H54 (cell line): Measurements from ENCODE around the gene MMP3.

Source experiments
- DNase-seq: peaks from one replicate; pipeline ENCODE4 v3.0.0; 2011; ENCODE audit warnings: low spot score, mixed read lengths; ENCODE audit not compliant: insufficient read length
- FAIRE-seq: peaks from 3 replicates; lab custom pipeline; 2011; peaks lifted over from hg19 to GRCh38; lab: Jason Lieb, UNC
- POLR2A ChIP-seq: IDR thresholded peaks from 2 replicates; pipeline ENCODE4 v1.6.1; 2011; ENCODE audit warnings: low read depth, mild to moderate bottlenecking, low read length

Gene MMP3

DNA sequence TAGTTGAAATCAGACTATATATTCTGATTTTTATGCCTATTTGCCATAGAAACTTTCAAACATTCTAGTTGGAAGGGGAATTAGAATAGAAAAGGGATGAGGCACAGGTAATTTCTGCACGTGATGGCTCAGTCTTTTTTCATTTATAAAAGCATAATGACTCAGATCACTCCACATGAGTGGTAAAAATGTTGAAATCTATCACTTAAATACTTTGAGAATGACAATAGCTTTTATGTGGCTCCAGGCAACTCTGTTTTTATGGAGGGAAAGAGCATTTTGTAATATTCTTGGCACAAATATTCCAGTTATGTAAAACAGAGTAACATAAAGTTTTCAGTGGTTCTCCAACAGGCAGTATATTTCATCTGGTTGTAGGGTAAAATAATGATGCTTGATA is 5.9 kb upstream of the MMP3 start:
- no peak for FAIRE-seq
- no peak for TF ChIP-seq POLR2A
- DNase-seq = no peak

DNA sequence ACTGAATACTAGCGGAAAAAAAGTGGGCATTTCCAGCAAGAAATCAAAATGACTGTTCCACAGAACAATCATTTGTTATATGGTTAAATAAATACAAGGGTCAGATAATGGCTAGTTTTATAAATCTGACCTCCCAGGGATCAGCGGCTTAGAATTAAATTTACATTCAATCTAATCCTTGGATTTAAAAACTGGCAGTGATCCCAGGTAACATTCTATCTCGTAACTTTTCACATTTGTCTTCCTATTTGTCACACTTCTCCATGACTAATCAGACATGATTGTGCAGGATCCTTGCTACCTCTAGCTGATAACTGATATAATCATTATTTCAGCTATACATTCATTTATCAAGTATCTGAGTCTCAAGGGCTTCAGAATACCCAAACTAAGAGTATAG is 2.9 kb upstream of the MMP3 start:
- FAIRE-seq (no peak), DNase-seq (no peak)
- no peak for TF ChIP-seq POLR2A

DNA sequence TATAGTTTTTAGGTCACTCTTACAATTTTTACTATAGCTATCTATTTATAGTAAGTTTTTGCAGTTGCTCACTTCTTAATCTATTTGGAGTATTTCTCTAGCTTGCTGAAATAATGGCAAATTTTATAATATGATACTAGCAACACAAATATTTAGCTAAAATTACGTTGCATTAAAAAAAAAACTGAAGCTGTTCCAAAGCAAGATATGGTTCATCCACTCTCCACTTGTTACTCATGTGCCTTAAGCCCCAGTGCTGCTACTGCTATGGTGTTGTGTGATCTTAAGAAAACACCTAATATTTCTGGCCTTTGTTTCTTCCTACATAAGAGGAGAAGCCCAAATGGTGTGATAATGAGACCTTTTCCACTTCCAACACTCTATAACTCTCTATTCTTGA is 479 bp downstream of the MMP3 start:
- TF ChIP-seq POLR2A = no peak
- FAIRE-seq = no peak
- no peak for DNase-seq

DNA sequence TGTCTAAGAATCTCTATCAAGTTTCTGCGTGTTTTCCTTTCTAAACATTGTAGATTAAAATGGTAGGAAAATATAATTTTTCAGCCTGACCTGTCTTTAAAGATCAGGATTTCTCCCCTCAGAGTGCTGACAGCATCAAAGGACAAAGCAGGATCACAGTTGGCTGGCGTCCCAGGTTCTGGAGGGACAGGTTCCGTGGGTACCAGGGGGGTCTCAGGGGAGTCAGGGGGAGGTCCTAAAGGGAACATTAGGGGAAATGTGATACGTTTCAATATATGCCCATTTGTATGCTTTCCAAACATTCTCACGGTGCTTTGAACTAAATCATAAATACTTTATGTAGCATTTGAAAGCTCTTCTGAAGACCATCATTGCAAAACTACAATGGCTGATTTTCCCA is 3.4 kb downstream of the MMP3 start:
- DNase-seq = no peak
- TF ChIP-seq POLR2A = no peak
- FAIRE-seq = no peak

DNA sequence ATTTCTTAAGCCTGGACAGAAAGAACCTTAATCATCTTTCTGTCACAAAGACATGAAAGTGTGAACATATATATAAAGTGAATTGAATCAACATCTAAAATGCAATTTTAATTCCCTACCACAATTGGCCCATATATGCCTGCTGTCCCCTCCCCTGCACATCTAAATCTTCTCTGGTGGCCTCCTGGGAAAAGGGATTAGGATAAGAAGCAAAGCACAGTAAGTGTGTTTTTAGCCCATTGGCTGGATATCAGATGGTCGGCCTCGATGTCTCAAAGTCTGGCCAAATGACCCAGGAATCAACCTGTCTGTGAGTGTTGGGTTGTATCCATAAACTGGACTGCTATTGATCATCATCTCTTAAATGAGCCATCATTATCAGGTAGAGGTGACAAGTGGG is 5.8 kb downstream of the MMP3 start:
- no peak for TF ChIP-seq POLR2A
- no peak for DNase-seq
- FAIRE-seq = no peak

DNA sequence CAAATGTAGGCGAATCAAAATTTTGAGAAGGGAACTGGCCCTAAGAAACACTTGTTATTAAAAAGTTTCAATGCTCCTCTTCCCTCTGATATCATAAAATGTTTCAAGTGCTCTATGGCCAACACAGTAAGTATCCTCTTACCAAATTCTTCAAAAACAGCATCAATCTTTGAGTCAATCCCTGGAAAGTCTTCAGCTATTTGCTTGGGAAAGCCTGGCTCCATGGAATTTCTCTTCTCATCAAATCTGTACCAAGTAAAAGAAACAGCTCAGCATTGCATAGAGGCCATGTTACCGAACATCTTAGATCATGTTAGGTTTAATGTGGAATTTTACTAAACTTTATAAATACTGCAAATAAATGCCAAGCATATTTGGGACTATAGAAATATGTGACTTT is 6.3 kb downstream of the MMP3 start:
- no peak for FAIRE-seq
- TF ChIP-seq POLR2A = no peak
- no peak for DNase-seq

DNA sequence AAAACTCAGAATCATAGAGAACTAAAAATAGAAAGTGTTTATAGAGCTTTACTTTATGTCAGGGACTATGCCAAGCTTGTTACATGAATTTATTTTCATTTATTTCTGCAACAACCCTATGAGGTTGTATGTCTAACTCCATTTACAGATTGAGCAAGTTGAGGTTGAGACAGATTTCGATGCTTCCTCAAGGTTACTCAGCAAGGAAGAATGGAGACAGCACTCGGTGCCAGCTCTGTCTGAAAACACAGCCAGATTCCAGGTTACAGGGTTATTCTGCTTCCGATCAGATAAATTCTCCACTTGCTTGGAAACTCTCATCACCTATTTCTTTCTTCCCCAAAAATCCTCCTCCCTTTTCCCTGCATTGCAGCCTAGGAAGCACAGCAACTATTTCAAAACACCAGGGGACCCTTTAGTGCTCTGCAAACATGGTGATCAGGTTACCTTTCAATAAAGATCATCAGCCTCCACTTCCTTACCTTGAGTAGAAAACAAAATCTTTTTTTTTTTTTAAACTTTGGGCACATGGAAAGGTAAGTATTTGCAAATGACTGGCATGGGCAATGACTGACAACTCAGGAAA is 7.0 kb downstream of the MMP3 start:
- FAIRE-seq = no peak
- no peak for TF ChIP-seq POLR2A

DNA sequence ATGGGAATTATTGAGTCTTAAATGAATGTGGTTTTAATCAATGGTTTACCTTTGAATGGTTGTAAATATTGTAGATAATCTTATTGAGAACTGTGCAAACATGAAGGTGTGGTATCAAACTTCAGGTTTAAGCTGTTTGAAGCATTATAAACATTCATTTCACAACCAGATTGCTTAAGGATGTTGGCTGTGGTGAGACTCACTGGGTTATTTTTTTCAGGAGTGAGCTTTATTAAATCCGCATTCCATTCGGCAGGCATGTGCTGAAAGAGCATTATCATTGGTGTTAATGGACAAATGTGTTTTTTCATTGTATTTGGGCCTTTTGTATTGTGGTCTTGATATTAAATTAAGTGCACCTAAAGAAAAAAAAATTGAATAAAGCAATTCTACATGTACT is 9.7 kb downstream of the MMP3 start:
- no peak for DNase-seq
- no peak for TF ChIP-seq POLR2A
- FAIRE-seq = no peak

More for the DNA sequence above, 7.0 kb downstream of the MMP3 start:
- no peak for DNase-seq

DNA sequence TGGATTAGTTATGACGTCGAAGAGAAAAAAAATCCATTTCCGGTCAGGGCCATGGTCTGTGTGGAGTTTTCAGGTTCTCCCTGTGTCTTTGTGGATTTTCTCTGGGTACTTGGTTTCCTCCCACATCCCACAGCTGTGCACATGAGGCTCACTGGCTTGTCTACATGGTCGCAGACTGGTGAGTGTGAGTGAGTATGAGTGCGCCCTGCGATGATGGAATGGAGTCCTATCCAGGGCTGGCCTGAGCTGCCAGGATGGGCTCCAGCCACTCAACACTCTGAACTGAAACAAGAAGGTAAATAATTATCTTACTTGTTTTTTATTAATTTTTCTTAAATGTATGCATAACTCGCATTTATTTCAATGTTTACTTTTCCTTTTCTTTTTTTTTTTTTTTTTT is 10.8 kb downstream of the MMP3 start:
- TF ChIP-seq POLR2A = no peak
- FAIRE-seq = no peak
- no peak for DNase-seq

DNA sequence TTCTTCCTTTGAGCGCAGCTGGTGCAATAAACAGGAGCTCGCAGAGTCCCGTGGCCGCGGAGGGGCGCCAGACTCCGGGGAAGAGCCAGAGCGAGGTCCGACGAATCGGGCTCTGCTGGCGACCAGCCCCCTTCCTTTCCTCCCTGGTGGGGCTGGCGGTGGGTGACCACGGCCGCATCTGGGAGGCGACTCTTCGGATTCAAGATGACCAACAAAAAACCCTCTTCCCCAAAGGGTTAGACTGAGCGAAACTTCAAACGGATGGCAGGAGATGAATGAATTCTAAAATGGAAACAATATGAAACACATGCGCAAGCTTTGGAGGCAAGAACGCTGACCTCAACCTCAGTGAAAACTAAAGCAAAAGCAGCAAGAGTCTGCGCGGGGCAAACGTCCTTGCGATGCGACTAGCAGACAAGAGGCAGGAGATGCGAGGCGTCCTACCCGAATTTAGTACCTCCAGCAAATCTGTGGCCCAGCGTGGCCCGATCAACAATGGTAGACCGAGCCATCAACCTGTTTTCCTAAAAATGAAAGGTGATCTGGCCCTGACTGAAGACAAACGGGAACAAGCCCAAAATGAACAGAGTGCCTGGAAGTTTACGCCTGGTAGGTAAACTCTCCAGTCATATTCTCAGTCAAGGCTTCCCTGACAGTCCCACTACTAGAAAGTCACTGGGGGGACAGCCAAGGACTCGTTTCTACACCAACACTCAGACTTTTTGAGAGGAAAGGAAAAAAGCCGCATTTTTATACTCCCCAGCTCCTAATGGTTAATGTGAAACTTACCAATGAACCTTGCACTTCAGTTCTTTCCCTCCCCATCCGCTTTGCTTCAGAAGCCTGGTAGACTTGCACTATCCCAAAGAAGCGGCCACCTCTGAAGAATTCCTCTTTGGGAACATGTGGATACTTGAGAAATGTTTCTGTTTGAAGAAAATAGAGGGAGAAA is 11.6 kb downstream of the MMP3 start:
- TF ChIP-seq POLR2A = no peak
- FAIRE-seq (no peak), DNase-seq (no peak)

DNA sequence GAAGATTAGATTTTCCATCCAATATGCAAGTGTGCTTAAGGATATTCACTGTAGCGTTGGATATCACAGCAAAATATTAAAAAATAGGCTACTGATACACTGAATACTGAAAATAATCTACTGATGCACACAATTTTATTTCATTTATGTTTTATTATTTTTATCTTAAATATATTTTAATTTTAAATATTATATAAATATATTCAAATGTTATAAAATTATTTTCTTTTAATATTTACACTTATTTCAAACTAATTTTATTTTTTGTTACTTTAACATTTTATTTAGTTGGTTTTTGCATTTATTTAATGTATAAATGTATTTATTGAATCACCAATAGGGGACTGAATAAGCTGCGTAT is 12.3 kb downstream of the MMP3 start:
- FAIRE-seq (no peak), DNase-seq (no peak)
- TF ChIP-seq POLR2A = no peak

DNA sequence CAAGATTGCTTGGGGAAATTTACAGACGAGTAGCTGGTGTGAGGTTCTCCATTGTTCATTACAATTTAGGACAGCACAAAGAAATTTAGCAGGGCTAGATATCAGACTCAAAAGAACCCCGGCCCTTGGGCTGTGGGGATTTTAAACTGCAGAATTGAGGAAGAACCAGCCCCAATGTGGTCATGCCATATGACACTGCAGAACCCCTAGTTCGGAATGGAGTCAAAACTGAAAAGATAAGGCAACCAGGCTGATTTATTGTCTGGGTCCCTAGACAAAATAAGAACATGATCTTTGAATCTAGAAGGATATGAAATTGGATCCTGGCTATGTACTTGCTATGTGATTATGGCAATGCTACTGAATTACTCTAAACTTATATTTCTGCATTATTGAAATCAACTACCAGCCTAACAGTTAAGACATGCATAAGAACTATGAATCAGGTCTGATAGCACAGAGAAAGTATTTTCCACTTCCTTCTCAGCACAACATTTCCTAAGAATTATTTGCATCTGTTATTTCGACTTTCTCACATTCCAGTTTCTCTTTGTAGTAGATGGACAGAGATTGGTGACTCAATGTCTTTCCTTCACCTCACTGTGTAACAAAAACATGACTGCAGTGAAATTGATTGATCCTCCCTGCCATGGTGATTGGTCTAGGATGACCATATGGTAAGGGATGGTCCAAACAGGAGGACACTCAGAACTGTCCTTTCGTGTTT is 13.2 kb downstream of the MMP3 start:
- no peak for TF ChIP-seq POLR2A
- DNase-seq = no peak
- FAIRE-seq = no peak

DNA sequence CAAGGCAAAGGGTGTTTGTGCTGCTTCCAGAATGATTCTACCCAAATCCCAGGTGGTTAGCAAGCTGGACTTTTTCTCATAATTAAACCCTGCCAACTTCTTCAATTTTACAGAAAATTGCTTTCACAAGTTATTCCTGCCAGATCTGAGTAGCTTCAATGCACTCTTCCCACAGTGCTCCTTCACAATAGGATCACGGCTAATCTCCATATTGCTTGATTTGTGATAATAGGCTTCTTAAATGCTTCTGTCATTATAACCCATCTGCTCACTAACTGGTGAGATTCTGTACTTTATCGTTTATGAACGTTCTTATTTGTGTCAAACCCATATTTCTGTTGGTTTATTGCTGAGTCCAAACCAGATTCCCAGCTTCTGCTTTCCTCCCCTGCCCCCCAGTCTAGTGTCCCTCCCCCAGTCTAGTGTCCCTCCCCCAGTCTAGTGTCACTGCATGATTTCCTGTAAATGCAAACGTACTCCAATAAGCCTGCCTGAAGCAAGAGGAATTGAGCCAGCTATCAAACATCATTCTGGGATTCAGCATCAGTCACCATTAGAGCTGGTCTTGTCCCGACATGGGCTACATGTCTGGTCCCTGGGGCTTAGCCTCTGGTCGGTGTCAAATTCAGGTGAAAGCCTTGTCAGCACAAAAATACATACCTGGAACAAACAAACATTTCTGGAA is 14.0 kb downstream of the MMP3 start:
- no peak for DNase-seq
- no peak for TF ChIP-seq POLR2A
- no peak for FAIRE-seq

DNA sequence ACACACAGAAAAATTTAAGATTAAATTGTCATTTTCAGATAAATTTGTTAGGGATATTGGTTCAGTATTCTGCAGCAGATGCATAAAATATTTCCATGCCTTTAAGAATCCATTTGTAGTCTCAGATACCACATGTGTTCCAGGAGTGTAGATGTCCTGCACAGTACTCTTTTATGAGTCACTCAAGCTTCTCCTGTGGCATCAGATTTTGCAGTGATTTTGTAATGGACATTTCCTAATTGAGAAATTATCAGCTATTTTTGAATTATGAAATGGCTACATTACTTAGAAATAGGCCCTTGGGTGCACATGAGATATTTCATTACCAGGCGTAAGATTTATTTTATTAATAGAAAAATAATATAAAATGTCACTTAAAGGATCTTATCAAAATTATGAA is 18.9 kb downstream of the MMP3 start:
- DNase-seq (no peak), FAIRE-seq (no peak)
- TF ChIP-seq POLR2A = no peak
